ENCODE data around the gene ZNF92. TPM values are rescaled to one million over a fixed set of nuclear protein-coding genes. Genes with fewer than 3 reads are reported as not detected.
A peak's percentile ranks its signal among the peaks of the same experiment; 100 is the strongest.

The ZNF92 gene
- total RNA-seq (2022) = 5.4 and 5.6 TPM in 2 replicates
- Bru-seq, nascent RNA = percentile 83 among the genes with signal in this experiment
- percentile 51 among the genes with signal in this experiment for BruChase-seq, experiment 1, labeled RNA remaining after a 6-hour chase
- percentile 65 among the genes with signal in this experiment for BruChase-seq, experiment 2, labeled RNA remaining after a 2-hour chase
- long read RNA-seq, partial matches to known transcripts = 1 of 4 reads
- long read RNA-seq, other reads (novel, unspliced or antisense) = 0 of 4 reads

DNA sequence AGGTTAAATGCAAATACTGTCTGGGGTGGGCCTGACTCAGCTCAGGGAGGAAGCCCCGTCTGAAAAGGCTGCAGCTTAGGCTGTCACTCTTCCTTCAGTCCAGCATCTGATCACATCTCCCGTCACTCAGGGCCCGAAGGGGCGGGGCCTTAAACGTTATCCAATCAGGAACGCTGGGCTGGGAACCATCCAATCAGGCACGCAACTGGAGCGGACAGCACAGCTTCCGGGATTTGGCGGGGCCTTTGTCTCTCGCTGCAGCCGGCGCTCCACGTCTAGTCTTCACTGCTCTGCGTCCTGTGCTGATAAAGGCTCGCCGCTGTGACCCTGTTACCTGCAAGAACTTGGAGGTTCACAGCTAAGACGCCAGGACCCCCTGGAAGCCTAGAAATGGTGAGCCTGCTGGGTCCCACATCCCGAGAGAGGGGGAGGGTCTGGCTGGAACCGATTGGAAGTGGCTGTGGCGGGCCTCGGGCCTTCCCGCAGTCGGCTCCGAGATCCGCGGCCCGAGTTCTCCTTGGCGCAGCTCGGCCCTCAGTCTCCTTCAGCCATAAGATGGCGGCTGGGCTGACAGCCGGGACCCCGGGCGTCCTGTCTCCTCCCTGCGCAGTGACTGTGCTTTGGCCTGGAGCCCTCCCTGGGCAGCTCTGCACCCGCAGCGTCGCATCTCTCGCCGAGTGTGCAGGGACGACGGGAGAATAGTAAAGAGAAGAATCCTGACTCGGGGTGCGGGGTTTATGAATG, at the start of gene ZNF92:
Gene ZNF92 (plus strand): TSS at position 248 of the 744 bp plus-strand sequence. CDS start 143 bp downstream, at position 391.
- H3K4me1 Mint-ChIP-seq (ENCODE audit: insufficient read depth, unreplicated experiment) = peaks cover 8% of the 10 kb centered on the region
- POLR2A ChIA-PET = interaction anchor here (0.6 to 2.1 kb wide), 13 partner anchors 10 to 894 kb away, joined by 3 to 12 read pairs (median 4); no protein-coding TSS in a partner anchor
- intact Hi-C loops (cut with micrococcal nuclease) = loop anchor here (10.0 kb wide), 1 partner anchor 71 kb away; no protein-coding TSS in a partner anchor
- peak within 1 kb of the TSS; percentile 98 for H3K27ac Mint-ChIP-seq (ENCODE audit: low read depth, unreplicated experiment)
- no peaks in the 10 kb centered on the region for H3K9me3 Mint-ChIP-seq (ENCODE audit: unreplicated experiment)
- no peaks in the 10 kb centered on the region for H3K27me3 Mint-ChIP-seq (ENCODE audit: insufficient read depth, unreplicated experiment)
- DNase-seq (ENCODE audit: unreplicated experiment) = peak; percentile 99
- peaks cover under 1% of the 10 kb centered on the region for H3K36me3 Mint-ChIP-seq (ENCODE audit: insufficient read depth, unreplicated experiment)
- BruUV-seq (replicated peaks) = no TSS peak
- TF ChIP-seq, protein P1, sequence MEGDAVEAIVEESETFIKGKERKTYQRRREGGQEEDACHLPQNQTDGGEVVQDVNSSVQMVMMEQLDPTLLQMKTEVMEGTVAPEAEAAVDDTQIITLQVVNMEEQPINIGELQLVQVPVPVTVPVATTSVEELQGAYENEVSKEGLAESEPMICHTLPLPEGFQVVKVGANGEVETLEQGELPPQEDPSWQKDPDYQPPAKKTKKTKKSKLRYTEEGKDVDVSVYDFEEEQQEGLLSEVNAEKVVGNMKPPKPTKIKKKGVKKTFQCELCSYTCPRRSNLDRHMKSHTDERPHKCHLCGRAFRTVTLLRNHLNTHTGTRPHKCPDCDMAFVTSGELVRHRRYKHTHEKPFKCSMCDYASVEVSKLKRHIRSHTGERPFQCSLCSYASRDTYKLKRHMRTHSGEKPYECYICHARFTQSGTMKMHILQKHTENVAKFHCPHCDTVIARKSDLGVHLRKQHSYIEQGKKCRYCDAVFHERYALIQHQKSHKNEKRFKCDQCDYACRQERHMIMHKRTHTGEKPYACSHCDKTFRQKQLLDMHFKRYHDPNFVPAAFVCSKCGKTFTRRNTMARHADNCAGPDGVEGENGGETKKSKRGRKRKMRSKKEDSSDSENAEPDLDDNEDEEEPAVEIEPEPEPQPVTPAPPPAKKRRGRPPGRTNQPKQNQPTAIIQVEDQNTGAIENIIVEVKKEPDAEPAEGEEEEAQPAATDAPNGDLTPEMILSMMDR (IDR thresholded peaks at IDR 0.05; ENCODE audit: unreplicated experiment) = no peak
- H3K4me3 Mint-ChIP-seq (ENCODE audit: unreplicated experiment) = peak within 1 kb of the TSS; percentile 99
- CTCF ChIA-PET = interaction anchor here (0.6 to 1.6 kb wide), 3 partner anchors 18 to 66 kb away, joined by 3 to 9 read pairs (median 3); no protein-coding TSS in a partner anchor

DNA sequence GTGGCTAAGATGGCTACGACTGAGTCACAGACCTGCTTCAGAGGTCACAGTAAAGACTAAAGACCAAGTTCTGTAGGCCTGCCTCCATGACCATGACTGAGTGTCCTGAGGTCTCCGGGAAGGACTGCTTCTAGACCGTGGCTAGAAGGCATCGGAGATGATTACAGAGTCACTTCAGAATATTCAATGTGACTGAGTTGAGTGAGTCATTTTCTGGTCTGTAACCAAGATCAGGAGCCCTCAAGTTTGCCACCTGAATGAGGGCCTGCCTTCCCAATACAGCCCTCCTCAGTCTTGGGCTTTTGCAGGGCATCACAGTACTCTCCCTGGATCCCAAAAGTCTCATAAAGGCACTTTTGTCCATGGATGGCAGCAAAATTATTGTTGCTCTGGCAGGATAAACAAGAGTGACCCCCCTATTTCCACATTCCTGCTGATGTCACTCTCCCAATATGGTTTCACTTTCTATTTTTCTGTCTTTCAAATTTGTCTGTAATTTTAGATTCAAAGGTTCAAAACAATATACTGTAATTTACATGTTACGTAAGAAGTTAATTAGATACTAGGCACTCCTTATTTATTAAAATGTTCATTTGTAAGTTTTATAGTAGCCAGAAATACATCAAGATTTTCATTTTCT, 47.7 kb upstream of the ZNF92 start:
- TF ChIP-seq, protein P1 (IDR thresholded peaks at IDR 0.05; ENCODE audit: unreplicated experiment) = no peak
- Mint-ChIP-seq H3K27ac (ENCODE audit: low read depth, unreplicated experiment) (no peak overlapping the region), H3K4me1 (ENCODE audit: insufficient read depth, unreplicated experiment) (no peaks in the 10 kb centered on the region), H3K36me3 (ENCODE audit: insufficient read depth, unreplicated experiment) (no peaks in the 10 kb centered on the region), H3K4me3 (ENCODE audit: unreplicated experiment) (no peak overlapping the region), H3K9me3 (ENCODE audit: unreplicated experiment) (no peaks in the 10 kb centered on the region), H3K27me3 (ENCODE audit: insufficient read depth, unreplicated experiment) (no peaks in the 10 kb centered on the region)
- CTCF ChIA-PET = interaction anchor here (1.8 to 2.3 kb wide), 2 partner anchors 18 kb away, joined by 9 to 10 read pairs; no protein-coding TSS in a partner anchor
- intact Hi-C loops (cut with micrococcal nuclease) = no loop called here
- no TSS peak for BruUV-seq (replicated peaks)
- POLR2A ChIA-PET = no interaction called here
- DNase-seq (ENCODE audit: unreplicated experiment) = peak; percentile 1

DNA sequence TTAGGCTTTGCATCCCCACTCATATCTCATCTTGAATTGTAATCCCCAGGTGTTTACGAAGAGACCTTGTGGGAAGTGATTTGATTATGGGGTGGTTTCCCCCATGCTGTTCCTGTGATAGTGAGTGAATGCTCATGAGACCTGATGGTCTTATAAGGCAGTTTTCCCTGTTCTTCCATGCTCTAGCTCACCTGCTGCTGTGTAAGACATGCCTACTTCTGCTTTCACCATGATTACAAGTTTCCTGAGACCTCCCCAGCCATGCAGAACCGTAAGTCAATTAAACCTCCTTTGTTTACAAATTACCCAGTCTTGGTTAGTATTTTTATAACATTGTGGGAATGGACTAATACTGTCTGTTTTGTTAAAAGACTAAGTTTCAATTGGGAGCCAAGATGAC, 35.3 kb upstream of the ZNF92 start:
- Mint-ChIP-seq H3K27me3 (ENCODE audit: insufficient read depth, unreplicated experiment) (no peaks in the 10 kb centered on the region), H3K4me3 (ENCODE audit: unreplicated experiment) (no peak overlapping the region), H3K27ac (ENCODE audit: low read depth, unreplicated experiment) (no peak overlapping the region), H3K36me3 (ENCODE audit: insufficient read depth, unreplicated experiment) (no peaks in the 10 kb centered on the region), H3K9me3 (ENCODE audit: unreplicated experiment) (no peaks in the 10 kb centered on the region), H3K4me1 (ENCODE audit: insufficient read depth, unreplicated experiment) (no peaks in the 10 kb centered on the region)
- ChIA-PET POLR2A (no interaction called here), CTCF (interaction anchor here (1.5 kb wide), 1 partner anchor 30 kb away, joined by 9 read pairs; no protein-coding TSS in a partner anchor)
- intact Hi-C loops (cut with micrococcal nuclease) = no loop called here
- no TSS peak for BruUV-seq (replicated peaks)
- DNase-seq (ENCODE audit: unreplicated experiment) = no peak
- TF ChIP-seq, protein P1 (IDR thresholded peaks at IDR 0.05; ENCODE audit: unreplicated experiment) = no peak

DNA sequence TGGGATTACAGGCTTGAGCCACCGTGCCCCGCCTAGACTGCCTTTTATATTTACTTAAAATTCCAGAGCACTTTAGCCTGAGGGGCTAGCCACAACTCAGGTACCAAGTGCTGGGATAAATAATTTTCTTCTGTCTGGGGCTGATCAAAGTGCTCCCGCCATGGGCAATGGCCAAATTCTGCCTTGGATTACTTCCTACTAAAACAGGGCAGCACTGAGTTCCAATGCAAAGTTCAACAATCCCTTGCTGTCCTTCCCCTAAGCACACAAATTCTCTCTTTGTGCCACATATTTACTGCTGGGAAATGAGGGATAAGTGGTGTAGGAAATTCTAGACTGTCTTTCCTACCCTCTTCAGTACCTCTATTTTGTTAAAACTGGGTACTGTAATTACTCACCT, 34.4 kb upstream of the ZNF92 start:
- no peak for DNase-seq (ENCODE audit: unreplicated experiment)
- no peaks in the 10 kb centered on the region for H3K27me3 Mint-ChIP-seq (ENCODE audit: insufficient read depth, unreplicated experiment)

More for the DNA sequence above, 34.4 kb upstream of the ZNF92 start:
- POLR2A ChIA-PET = interaction anchor here (0.8 kb wide), 1 partner anchor 1019 kb away, joined by 3 read pairs; no protein-coding TSS in a partner anchor
- CTCF ChIA-PET = interaction anchor here (0.7 kb wide), 1 partner anchor 32 kb away, joined by 4 read pairs; no protein-coding TSS in a partner anchor
- BruUV-seq (replicated peaks) = no TSS peak
- Mint-ChIP-seq H3K4me1 (ENCODE audit: insufficient read depth, unreplicated experiment) (no peaks in the 10 kb centered on the region), H3K27ac (ENCODE audit: low read depth, unreplicated experiment) (no peak overlapping the region), H3K36me3 (ENCODE audit: insufficient read depth, unreplicated experiment) (no peaks in the 10 kb centered on the region), H3K4me3 (ENCODE audit: unreplicated experiment) (no peak overlapping the region), H3K9me3 (ENCODE audit: unreplicated experiment) (no peaks in the 10 kb centered on the region)
- intact Hi-C loops (cut with micrococcal nuclease) = no loop called here
- TF ChIP-seq, protein P1 (IDR thresholded peaks at IDR 0.05; ENCODE audit: unreplicated experiment) = no peak
